ENCODE data around the gene RNF217.
"Not testable (repeated sequence)": the region's sequence is repeated elsewhere in the genome, so short reads cannot be mapped to it uniquely, and the experiment has no call there.

RNF217 gene

GRCh38 chr6:125019918-125020317 is 57.7 kb downstream of the RNF217 start:
- no peak for DNase-seq

GRCh38 chr6:125020385-125020784 is 58.1 kb downstream of the RNF217 start:
- no peak for DNase-seq

GRCh38 chr6:125022391-125022989 is 60.3 kb downstream of the RNF217 start:
- DNase-seq = no peak

- no peak for DNase-seq
These were observed 63.1 kb downstream of the RNF217 start for GRCh38 chr6:125025164-125025854.

- no peak for DNase-seq
These were observed 65.0 kb downstream of the RNF217 start for GRCh38 chr6:125027287-125027686.

GRCh38 chr6:125030969-125031368 is 68.7 kb downstream of the RNF217 start:
- DNase-seq = no peak

- no peak for DNase-seq
These were observed 69.1 kb downstream of the RNF217 start for GRCh38 chr6:125031385-125031784.

GRCh38 chr6:125034929-125035328 is 72.7 kb downstream of the RNF217 start:
- DNase-seq = not testable (repeated sequence)

GRCh38 chr6:125036486-125036885 is 74.2 kb downstream of the RNF217 start:
- not testable (repeated sequence) for DNase-seq

- DNase-seq = no peak
These were observed 75.6 kb downstream of the RNF217 start for GRCh38 chr6:125037827-125038226.

GRCh38 chr6:125038925-125039324 is 76.7 kb downstream of the RNF217 start:
- DNase-seq = no peak

GRCh38 chr6:125041740-125042459 is 79.7 kb downstream of the RNF217 start:
- DNase-seq = no peak

GRCh38 chr6:125044066-125044465 is 81.8 kb downstream of the RNF217 start:
- DNase-seq = no peak

GRCh38 chr6:125044667-125045066 is 82.4 kb downstream of the RNF217 start:
- no peak for DNase-seq

GRCh38 chr6:125046107-125046925 is 84.1 kb downstream of the RNF217 start:
- DNase-seq = no peak

- DNase-seq = no peak
These were observed 86.0 kb downstream of the RNF217 start for GRCh38 chr6:125048274-125048673.

GRCh38 chr6:125050663-125051318 is 88.6 kb downstream of the RNF217 start:
- DNase-seq = no peak

GRCh38 chr6:125053809-125054208 is 91.6 kb downstream of the RNF217 start:
- no peak for DNase-seq

- DNase-seq = no peak
These were observed 92.1 kb downstream of the RNF217 start for GRCh38 chr6:125054331-125054730.

- no peak for DNase-seq
These were observed 95.4 kb downstream of the RNF217 start for GRCh38 chr6:125057392-125058246.

- no peak for DNase-seq
These were observed 96.3 kb downstream of the RNF217 start for GRCh38 chr6:125058546-125058945.

- DNase-seq = no peak
These were observed 101.1 kb downstream of the RNF217 start for GRCh38 chr6:125063307-125063706.

Data from COR-L47 (cell line).